NCI-H1048 (cell line): ENCODE data around the gene PRAME.
"Not testable (repeated sequence)": the region's sequence is repeated elsewhere in the genome, so short reads cannot be mapped to it uniquely, and the experiment has no call there.

ENCODE experiments used
- DNase-seq: peaks from one replicate; lab custom pipeline; 2025; lab: John Stamatoyannopoulos, UW

The PRAME gene

DNA sequence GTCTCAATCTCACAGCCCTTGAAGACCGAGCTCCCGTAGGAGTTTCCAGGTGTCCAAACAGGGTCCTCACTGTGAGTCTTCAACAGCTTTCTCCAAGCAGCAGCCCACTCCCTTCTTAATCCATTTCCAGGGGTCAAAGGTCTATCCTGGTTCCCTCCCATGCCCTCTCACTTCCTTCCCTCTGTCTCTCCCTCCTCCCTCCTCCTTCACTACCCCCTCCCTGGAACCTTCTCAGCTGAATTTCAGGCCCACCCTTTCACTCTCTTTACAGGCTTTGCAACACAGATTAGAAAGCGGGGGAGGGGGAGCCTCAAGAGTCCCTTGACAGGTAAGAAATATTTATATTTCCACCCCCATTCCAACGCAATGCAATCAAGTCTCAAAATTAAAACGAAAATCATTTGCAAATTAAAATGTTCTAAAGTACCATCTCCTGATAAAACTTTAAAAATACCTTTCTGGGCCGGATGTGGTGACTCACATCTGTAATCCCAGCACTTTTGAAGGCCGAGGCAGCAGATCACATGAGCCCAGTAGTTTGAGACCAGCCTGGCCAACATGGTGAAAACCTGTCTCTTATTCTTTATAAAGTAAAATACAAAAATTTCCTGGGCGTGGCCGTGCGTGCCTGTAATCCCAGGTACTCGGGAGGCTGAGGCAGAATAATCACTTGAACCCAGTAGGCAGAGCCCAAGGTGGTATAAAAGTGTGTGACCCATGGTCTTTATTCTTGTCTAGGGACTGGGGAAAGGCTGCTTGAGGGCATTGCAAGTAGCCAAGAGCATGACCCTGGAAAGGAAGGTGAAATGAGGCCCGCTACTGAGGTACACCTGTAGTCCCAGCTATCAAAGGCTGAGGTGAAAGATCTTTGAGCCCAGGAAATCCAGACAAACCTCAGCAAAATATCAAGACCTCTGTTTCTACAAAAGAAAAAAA lies 38.1 kb downstream of the PRAME start:
- DNase-seq = no peak

DNA sequence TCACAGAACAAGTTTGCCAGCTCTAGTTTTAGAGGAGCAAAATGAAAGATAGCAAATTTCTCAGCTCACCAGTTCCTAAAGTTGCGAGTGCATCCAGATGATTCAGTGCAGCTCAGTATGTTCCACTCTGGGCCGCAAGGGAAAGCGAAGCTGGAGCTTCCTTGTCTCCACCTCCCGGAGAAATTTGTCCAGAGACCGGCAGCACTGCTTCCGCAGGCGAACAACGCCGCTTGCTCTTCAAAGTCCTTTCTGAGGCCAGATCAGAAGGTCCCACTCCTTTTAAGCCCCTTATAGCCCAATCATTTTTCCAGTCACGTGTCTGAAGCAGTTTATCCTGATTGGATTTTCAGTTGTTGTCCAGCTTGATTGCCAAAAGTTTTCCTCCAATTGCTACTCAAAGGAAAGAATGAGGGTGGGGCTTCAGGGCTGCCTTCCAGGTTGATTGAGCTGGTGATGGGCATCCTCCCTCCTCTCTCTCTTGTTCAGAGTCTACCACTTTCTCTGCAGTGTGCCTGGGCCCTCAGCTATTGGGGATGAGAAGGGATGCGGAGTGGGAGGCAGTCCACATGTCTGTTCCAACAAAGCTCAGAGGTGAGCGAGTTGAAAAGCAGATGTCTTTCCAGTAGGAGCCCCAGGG lies 38.9 kb downstream of the PRAME start, which contains the start of gene ZNF280A:
ZNF280A (minus strand) TSS at position 251 of the 637 bp plus-strand sequence. CDS start 4,640 bp downstream, outside the sequence.
- no peak for DNase-seq

- DNase-seq = no peak
Observed at GRCh38 chr22:22519591-22519990, 39.5 kb downstream of the PRAME start.

DNA sequence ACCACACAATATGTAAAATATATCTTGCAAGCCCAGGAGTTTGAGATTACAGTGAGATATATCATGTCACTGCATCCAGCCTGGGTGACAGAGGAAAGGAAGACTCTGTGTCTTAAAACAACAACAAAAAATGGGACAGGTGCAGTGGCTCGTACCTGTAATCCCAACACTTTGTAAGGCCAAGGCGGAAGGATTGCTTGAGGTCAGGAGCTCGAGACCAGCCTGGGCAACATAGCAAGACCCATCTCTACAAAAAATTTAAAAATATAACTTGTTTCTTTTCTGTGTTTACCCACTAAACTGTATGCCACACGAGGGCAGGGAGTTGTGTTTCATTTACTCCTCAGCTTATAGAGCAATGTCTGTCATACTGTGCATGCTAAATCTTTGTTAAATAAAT lies 42.1 kb downstream of the PRAME start:
- DNase-seq = no peak

GRCh38 chr22:22515890-22516289 lies 43.2 kb downstream of the PRAME start:
- DNase-seq = no peak

- not testable (repeated sequence) for DNase-seq
Observed at GRCh38 chr22:22514431-22514830, 44.6 kb downstream of the PRAME start.

GRCh38 chr22:22513619-22514018 lies 45.4 kb downstream of the PRAME start:
- no peak for DNase-seq

DNA sequence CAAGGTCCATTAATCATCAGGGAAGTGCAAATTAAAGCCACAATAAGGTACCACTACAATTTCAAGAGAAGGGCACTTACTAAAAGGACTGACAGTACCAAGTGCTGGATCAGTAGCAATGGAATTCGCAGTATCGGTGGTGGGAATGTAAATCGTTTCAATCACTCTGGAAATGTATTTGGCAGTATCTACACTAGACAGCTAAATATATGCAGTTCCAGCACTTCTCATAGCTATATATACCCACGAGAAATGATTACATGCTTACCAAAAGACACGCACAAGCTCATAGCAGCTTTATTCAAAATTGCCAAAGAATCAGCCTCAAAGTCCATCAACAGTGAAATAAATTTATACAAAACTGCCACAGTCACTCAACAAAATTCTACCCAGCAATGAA lies 46.1 kb downstream of the PRAME start:
- DNase-seq = no peak

GRCh38 chr22:22510833-22511232 lies 48.2 kb downstream of the PRAME start:
- not testable (repeated sequence) for DNase-seq

DNA sequence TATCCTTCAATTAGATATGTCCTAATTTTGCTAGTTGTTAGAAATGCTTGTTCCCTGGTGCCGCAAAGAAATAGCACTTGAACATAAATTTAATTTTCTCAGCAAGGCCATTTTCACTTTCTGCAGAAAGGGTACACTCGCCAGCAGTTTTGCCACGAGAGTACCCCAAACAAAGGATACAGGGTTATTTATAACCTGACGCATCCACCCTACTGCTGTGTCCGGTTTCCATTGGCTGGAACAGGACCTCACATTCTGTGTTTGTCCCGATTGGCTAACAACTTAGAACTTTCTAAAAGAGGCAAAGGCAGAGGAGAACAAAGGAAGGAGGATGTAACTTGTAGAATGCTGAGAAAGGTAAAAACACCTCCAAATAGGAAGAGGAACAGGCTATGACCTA lies 49.2 kb downstream of the PRAME start:
- DNase-seq = not testable (repeated sequence)

GRCh38 chr22:22508274-22509176 lies 50.5 kb downstream of the PRAME start, which contains the start of gene ZNF280B:
TSS of gene ZNF280B (minus strand) at chr22:22508742. CDS start at chr22:22489398, 19,344 bp downstream.
- DNase-seq = no peak

- DNase-seq = no peak
Observed at GRCh38 chr22:22507743-22508273, 51.3 kb downstream of the PRAME start.

GRCh38 chr22:22506736-22507135 lies 52.3 kb downstream of the PRAME start:
- no peak for DNase-seq

DNA sequence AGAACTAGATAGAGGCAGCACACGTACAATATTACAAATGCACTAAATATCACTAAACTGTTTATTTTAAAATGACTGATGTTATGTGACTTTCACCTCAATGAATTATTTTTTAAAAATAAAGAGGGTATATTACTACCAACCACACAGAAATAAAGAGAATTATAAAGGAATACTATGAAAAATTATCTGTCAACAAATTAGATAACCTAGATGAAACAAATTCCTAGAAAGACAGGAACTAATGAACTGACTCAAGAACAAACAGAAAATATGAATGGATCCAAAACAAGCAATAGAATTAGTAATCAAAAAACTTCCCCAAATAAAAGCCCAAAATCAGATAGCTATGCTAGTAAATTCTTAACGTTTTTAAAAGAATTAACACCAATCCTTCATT lies 60.8 kb downstream of the PRAME start:
- DNase-seq = no peak
